HEK293T (cell line): ENCODE results near the gene GNAQ.

Experiments
- L3MBTL2 ChIP-seq: fragments of 450-650 bp; conservative IDR thresholded peaks from 2 replicates; pipeline ENCODE4 v1.6.1; 2016; ENCODE audit warnings: mild to moderate bottlenecking
- SP1 ChIP-seq: fragments of 450-650 bp; IDR thresholded peaks from 2 replicates; pipeline ENCODE4 v1.6.1; 2017
- ZNF384 ChIP-seq: fragments of 450-650 bp; IDR thresholded peaks from 2 replicates; pipeline ENCODE4 v1.6.1; 2016
- TF ChIP-seq, protein P1 (sequence below): fragments of 450-650 bp; IDR thresholded peaks from 2 replicates; pipeline ENCODE4 v1.6.1; 2016

DNA sequence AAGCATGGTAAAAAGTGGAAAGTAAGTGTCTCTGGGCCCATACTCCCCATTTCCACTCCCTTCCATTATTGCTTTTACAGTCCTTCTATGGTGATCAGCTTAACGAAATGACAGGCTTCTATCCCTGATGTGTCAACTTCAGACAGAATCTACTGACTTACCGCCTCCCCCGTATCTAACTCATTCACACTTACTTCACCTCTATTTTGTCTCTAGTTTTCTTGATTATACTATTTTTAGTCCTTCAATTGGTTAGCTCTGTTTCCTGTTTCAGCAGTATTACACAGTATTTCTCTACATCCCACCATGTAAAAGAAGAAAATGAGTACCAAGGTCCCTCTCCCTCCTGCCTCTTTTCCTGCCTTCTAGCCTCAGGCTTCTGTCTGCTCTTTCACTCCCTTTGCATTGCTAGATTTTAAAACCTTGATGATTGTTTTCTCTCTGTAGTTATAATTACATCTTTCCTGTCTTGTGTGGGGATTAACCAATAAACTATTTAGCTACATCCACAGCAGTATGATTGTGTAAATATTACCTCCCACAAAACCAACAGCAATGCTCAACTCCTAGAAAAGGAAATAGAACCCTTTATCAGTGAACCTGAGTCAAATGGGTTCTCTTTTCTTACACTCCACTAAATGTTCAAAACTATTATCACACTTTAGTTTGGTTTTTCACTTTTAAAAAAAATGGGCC lies 53.4 kb downstream of the GNAQ start:
- TF ChIP-seq L3MBTL2 (no peak), SP1 (no peak), ZNF384 (no peak)
- TF ChIP-seq, protein P1, sequence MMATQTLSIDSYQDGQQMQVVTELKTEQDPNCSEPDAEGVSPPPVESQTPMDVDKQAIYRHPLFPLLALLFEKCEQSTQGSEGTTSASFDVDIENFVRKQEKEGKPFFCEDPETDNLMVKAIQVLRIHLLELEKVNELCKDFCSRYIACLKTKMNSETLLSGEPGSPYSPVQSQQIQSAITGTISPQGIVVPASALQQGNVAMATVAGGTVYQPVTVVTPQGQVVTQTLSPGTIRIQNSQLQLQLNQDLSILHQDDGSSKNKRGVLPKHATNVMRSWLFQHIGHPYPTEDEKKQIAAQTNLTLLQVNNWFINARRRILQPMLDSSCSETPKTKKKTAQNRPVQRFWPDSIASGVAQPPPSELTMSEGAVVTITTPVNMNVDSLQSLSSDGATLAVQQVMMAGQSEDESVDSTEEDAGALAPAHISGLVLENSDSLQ = no peak
